ENCODE data around the gene SNRPA. TPM values are rescaled to one million over a fixed set of nuclear protein-coding genes. Genes with fewer than 3 reads are reported as not detected.

Gene SNRPA
- total and polyA plus RNA-seq, 2 of the 13 experiments (the other 11 are each of a cell fraction or from before 2014, with no cell fraction given): 59.6 to 162 TPM

- TF ChIP-seq, protein P1, sequence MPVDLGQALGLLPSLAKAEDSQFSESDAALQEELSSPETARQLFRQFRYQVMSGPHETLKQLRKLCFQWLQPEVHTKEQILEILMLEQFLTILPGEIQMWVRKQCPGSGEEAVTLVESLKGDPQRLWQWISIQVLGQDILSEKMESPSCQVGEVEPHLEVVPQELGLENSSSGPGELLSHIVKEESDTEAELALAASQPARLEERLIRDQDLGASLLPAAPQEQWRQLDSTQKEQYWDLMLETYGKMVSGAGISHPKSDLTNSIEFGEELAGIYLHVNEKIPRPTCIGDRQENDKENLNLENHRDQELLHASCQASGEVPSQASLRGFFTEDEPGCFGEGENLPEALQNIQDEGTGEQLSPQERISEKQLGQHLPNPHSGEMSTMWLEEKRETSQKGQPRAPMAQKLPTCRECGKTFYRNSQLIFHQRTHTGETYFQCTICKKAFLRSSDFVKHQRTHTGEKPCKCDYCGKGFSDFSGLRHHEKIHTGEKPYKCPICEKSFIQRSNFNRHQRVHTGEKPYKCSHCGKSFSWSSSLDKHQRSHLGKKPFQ (CRISPR knock-in tag; IDR thresholded peaks at IDR 0.05; ENCODE audit: insufficient replicate concordance): no peak
- TF ChIP-seq MXD1 (CRISPR knock-in tag; IDR thresholded peaks at IDR 0.05) (peak; percentile 89), ZNF749 (CRISPR knock-in tag; IDR thresholded peaks at IDR 0.05; ENCODE audit: borderline replicate concordance) (no peak), ZNF83 (CRISPR knock-in tag; IDR thresholded peaks at IDR 0.05; ENCODE audit: borderline replicate concordance) (no peak), U2AF1 (optimal IDR thresholded peaks at IDR 0.05; ENCODE audit: low read depth, low read length) (no peak), TRIM24 (CRISPR knock-in tag; IDR thresholded peaks at IDR 0.05) (no peak), TCF7L2 (IDR thresholded peaks at IDR 0.05; ENCODE audit: low read depth, low read length) (no peak), ZNF552 (CRISPR knock-in tag; IDR thresholded peaks at IDR 0.05; ENCODE audit: borderline replicate concordance) (no peak; the same call in 1 of the 2 replicates), HNRNPUL1 (IDR thresholded peaks at IDR 0.05; ENCODE audit: low read depth, low read length) (no peak), STAG1 (CRISPR knock-in tag; IDR thresholded peaks at IDR 0.05) (peak; percentile 62), PPARG (CRISPR knock-in tag; conservative IDR thresholded peaks at IDR 0.05) (no peak), ZNF704 (CRISPR knock-in tag; IDR thresholded peaks at IDR 0.05; ENCODE audit: borderline replicate concordance) (no peak), PAF1 (CRISPR knock-in tag; IDR thresholded peaks at IDR 0.05) (no peak), RARA (CRISPR knock-in tag; IDR thresholded peaks at IDR 0.05) (peak; percentile 88), ETV5 (CRISPR knock-in tag; IDR thresholded peaks at IDR 0.05; ENCODE audit: borderline replicate concordance) (peak; percentile 9; the same call in 1 of the 2 replicates), SRF (IDR thresholded peaks at IDR 0.05; ENCODE audit: low read depth, low read length) (no peak), RBAK (CRISPR knock-in tag; IDR thresholded peaks at IDR 0.05) (no peak)
- TF ChIP-seq, protein P2, sequence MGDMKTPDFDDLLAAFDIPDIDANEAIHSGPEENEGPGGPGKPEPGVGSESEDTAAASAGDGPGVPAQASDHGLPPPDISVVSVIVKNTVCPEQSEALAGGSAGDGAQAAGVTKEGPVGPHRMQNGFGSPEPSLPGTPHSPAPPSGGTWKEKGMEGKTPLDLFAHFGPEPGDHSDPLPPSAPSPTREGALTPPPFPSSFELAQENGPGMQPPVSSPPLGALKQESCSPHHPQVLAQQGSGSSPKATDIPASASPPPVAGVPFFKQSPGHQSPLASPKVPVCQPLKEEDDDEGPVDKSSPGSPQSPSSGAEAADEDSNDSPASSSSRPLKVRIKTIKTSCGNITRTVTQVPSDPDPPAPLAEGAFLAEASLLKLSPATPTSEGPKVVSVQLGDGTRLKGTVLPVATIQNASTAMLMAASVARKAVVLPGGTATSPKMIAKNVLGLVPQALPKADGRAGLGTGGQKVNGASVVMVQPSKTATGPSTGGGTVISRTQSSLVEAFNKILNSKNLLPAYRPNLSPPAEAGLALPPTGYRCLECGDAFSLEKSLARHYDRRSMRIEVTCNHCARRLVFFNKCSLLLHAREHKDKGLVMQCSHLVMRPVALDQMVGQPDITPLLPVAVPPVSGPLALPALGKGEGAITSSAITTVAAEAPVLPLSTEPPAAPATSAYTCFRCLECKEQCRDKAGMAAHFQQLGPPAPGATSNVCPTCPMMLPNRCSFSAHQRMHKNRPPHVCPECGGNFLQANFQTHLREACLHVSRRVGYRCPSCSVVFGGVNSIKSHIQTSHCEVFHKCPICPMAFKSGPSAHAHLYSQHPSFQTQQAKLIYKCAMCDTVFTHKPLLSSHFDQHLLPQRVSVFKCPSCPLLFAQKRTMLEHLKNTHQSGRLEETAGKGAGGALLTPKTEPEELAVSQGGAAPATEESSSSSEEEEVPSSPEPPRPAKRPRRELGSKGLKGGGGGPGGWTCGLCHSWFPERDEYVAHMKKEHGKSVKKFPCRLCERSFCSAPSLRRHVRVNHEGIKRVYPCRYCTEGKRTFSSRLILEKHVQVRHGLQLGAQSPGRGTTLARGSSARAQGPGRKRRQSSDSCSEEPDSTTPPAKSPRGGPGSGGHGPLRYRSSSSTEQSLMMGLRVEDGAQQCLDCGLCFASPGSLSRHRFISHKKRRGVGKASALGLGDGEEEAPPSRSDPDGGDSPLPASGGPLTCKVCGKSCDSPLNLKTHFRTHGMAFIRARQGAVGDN (CRISPR knock-in tag; IDR thresholded peaks at IDR 0.05): peak; percentile 98
- TF ChIP-seq, protein P3, sequence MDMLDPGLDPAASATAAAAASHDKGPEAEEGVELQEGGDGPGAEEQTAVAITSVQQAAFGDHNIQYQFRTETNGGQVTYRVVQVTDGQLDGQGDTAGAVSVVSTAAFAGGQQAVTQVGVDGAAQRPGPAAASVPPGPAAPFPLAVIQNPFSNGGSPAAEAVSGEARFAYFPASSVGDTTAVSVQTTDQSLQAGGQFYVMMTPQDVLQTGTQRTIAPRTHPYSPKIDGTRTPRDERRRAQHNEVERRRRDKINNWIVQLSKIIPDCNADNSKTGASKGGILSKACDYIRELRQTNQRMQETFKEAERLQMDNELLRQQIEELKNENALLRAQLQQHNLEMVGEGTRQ (IDR thresholded peaks at IDR 0.05; ENCODE audit: low read depth, low read length): no peak
- TF ChIP-seq, protein P3 (CRISPR knock-in tag; IDR thresholded peaks at IDR 0.05; ENCODE audit: borderline replicate concordance): peak; percentile 33; the same call in 1 of the 2 replicates
Measured at GRCh38 chr19:40797963-40798682, 47.1 kb downstream of the SNRPA start (continued).

Data from HepG2 (cell line).